ENCODE measurements around the gene PHLDB2. TPM values are rescaled to one million over a fixed set of nuclear protein-coding genes. Genes with fewer than 3 reads are reported as not detected.

Gene PHLDB2
- total RNA-seq, 1 donor from 2014 or later: 142 TPM

DNA sequence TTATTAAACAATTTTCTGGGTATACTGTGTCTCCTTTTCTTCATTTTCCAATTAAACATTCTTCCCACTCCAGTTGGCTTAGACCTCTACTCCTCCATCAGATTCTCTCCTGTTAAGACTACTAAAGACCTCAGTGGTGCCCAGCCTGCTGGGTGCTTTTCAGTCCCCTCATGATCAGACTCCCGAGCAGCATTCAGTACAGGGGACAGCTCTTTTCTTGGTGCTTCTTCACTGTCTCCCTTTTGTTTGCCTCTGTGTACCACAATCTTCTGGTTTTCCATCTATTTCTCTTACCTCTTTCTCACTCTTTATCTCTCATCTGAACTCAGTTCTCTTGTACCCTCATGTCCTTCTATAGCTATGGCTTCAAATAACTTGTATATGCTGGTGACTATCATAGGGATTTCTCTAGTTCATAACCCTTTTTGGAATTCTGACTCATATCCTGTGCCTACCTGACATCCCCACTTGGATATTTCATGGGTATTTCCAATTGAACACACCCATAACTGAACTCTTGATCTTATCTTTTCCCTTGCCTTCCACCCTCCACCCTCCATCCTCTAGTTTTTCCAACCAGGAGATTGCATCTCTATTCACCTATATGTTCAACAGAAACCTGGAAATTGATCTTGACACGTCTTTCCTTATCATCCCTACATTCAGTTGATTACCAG is 64.2 kb downstream of the PHLDB2 start:
- DNase-seq (ENCODE audit: low spot score): no peak

DNA sequence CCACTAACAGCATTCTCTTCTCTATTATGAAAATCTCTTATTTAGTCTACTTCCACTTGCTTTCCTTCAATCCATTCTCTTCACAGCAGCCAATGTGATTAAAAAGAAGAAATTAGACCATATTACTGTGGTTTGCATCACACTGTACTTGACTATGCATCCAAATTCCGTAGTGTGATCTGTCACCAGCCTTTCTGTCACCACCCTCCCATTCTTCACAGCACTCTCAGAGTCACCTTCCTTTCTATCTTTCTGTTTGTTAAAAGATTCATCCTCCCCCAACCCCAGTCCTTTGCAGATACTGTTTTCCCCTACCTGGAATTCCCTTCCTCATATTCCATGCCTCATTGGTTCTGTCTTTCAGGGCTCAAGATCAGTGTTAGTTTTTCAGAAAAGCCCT is 64.7 kb downstream of the PHLDB2 start:
- DNase-seq (ENCODE audit: low spot score): no peak

DNA sequence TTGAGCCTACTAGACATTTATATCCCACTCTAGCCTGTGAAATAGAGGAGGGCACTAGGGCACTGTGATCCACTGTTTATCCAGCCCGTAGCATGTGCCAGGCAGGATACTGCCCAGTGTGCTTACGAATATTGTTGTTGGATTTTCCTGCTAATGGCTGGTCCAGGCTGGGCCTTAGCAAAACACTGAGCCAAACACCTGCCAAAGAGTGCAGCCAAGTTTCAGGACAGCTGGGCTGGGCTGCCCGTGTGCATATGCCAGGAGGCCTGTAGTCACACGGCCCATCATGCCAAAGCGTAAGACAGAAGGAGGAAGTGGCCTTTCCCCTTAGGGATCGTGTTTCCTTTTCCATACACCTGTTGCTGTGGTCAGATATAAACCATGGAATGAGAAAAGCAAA is 65.2 kb downstream of the PHLDB2 start:
- DNase-seq (ENCODE audit: low spot score): no peak

DNA sequence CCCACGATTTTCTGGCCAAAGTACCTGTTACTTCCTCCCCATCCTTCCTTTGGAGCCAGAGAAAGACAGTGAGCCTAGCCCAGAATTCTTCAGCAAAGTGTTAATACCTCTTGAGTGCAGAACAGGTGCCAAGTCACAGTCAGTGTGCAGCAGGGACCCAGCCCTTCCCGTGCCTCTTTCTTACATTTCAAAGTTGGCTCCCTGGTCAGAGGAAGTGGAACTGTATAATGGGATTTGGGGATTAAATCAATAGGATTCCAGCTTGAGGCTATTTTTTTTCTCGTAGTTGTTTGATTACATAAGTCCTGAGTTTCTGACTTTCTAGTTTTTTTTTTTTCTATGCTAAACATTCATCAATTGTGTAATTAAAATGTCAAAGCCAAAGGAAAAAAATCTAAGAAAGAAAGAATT is 67.2 kb downstream of the PHLDB2 start:
- no peak for DNase-seq (ENCODE audit: low spot score)

DNA sequence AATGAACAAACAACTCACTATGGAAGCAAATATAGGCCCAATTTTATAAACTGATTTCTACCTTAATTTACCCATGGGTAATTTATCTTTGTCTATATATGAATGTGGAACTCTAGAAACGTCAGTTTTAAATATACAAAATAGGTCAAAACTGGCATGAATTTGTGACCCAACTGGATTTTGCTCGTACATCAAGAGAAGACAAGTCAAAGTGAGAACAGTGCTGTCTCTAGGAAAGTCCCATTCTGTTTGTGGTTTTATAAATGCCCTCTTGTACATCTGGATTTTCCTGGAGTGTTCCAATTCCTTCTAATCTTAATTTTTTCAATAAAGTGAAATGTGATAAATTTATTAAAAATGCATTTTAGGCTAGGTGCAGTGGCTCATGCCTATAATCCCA is 69.5 kb downstream of the PHLDB2 start:
- DNase-seq (ENCODE audit: low spot score): no peak

DNA sequence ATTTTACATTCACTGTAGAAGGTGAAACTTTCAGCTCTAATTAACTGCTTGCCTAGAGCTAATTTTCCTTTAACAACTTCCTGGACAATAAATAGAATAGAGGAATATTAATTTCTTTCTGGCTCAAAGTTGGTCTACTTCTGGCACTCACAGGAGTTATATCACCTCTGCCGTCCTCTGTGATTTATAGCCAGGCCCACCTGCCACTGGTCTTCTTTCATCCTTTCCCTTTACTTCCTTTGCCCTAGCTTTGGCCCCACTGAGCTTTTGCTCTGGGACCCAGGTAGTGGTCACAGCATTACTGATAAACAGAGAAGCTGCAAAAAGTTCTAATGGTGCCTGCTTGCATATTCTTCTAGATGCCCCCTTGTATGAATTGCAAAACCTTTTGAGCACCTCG is 70.4 kb downstream of the PHLDB2 start:
- DNase-seq (ENCODE audit: low spot score): no peak

DNA sequence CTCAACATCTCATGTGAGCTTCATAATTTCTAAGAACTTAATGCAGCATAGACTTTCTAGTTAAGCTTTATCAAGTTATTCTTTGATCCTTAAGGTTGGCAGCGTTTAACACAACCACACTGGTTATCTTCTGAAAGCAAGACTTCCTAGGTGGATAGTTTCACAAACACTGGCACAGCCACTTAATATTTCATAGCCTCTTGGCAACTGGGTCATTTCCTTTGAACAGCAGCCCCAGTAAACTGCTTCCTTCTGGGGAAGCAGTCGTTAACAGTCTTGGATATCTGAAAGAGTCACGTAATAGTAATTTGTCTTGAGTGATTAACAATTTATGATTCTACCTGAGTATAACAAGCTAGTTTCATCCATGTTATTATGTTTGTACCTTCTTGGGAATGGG is 73.9 kb downstream of the PHLDB2 start:
- DNase-seq (ENCODE audit: low spot score): no peak

DNA sequence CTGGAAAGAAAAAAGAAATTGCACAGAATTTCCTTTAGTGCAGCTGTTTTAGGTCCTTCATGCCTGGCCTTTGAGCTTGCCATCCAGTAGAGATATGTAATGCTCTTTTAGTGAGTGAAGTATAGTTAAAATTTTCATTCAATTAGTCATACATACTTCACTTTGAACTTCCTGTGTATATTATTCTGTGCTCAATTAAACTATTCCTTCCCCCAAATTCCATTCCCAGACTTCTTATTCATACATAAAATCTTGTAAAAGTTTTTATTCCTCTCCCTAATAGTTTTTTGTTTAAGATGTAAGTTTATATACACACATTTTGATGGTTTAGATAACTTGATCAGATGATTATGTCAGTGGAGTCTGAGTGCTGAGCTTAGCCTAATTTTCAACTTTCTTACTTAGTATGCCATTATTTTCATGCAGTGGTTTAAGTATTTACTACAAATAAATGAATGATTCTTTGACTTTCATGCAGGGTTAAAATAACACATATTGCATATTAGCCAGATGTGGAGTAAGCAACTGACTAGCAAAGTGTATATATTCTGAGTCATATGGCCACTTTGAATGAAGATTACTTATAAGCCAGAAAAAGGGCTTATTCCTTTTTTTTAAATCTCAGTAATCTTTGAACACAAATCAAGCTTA is 77.3 kb downstream of the PHLDB2 start:
- DNase-seq (ENCODE audit: low spot score): no peak

DNA sequence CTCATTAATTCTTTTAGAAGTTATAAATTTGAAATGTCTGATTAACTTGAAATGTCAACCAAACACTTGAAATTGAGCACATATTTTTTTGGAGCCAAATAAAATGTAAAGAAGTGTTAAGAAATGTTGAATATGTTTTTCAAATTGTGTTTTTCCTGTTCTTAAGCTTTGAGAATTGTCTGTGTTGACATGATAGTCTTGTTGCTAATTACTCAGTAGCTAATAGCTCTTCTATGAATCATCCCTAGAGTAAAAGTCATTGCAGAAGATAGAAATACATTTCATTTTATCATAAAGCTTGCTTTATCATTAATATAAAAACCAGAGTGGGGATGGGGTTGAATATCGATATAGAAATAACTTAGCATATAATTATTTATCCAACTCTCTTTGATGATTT is 77.9 kb downstream of the PHLDB2 start:
- no peak for DNase-seq (ENCODE audit: low spot score)

DNA sequence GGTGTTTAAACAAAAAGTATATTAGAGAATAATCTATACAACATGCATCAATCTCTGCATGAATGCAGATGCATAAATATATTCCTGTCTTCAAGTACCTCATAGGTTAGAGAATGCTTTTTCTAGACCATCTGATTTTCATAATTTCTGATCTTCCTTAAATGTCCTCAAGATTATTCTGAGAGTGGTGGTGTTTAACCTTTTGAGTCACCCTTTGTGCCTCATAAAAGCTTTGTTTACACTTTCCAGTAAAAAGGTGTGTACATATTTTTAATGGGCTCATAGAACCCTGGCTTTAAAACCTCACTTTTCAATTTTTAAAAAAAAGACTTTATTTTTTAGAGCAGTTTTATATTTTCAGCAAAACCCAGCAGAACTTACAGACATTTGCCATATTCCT is 78.8 kb downstream of the PHLDB2 start:
- DNase-seq (ENCODE audit: low spot score): no peak

DNA sequence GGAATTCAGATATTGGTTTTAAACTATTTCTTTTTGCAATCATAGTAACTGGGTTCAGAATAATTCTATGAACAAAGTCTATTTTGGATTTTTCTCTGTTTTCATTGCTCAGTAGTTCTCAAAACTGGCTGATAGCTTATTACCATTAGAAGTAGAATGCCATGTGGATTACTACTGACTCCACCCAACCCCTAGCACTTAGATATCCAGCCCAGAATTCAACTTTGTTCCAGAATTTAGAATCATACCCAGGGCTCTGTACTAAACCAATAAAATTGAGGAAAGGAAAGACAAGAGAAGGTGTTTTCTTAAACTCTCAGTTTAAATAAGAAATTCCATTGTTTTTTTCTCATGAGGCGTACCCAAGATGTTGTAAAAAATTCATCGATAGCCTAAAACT is 80.8 kb downstream of the PHLDB2 start:
- DNase-seq (ENCODE audit: low spot score): no peak

DNA sequence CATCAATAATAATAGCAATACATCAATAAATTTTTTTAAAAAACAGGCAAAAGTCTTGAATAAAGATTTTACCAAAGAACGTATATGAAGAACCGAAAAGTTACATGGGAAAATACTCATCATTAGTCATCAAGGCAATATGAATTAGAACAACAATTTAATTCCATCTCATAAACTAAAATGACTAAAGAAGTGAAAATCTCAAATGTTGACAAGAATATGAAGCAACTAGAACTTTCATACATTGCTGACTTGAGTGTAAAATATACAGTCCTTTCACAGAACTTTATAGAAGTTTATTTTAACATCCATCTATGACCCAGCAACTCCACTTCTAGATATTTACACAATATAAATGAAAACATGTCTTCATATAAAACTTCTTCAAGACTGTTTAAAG is 84.5 kb downstream of the PHLDB2 start:
- no peak for DNase-seq (ENCODE audit: low spot score)

DNA sequence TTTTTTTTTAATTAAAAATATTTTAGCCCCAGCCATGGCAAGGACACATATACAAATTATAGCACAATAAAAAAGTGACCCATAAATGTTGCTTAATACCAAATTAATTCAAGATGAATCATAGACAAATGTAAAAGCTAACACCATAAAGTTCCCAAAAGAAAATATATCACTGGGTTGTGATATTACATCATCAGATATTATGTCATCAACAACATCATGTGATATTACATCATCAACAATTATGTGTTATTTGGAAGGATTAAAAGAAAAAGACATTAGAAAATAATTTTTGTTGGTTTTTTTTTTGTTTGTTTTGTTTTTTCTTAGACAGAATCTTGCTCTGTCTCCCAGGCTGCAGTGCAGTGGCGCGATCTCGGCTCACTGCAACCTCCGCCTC is 85.3 kb downstream of the PHLDB2 start:
- no peak for DNase-seq (ENCODE audit: low spot score)

DNA sequence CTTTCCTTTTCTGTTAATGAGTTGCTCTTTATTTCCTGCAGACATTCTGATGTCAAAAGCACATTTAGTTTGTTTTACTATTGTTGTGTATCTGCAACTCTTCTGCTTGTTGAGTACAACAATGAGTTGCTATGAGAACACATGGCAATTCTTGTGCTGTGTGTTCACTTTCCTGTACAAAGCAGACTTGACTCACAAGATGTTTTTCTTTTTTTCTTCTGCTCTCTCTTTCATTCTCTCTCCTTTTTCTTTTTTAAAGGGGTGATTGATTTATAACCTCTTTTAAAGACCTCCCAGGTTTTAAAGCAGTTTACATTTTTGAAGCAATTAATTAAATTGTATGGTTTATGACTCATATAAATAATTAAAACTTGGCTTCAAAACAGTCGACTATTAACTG is 88.2 kb downstream of the PHLDB2 start:
- DNase-seq (ENCODE audit: low spot score): no peak

DNA sequence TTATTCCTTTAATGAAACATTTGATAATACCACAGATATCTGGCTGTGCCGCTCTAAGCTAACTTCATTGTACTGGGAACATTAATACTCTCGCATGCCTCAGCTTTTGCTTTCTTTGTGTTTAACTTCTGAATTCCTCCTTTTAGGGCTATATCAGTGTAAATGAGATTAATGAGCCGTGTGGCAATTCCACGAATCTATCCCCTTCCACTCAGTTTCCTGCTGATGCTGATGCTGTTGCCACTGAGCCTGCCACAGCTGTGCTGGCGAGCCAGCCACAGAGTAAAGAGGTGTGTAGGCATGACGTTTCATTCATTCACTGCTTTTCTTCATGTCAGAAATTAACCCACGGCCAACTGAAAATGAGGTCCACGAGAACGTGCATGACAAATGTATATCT is 89.7 kb downstream of the PHLDB2 start:
- no peak for DNase-seq (ENCODE audit: low spot score)

DNA sequence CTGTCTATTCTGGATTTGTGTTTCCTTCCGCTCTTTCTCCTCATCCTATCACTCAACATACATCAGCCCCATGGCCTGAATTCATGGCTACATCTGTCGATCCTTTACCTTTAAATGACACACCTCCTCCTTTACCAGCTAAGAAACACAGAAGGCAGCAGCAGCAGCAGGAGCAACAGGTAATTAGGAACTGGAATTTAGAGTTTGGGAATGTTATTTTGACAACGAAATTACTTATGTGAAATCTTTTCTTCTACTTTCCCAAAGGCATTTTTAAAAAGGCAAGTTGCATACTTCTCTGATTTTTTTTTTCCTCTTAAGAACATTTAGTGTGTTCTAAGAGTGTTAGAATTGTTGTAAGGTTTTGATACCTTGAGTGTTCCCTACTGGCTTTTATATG is 90.6 kb downstream of the PHLDB2 start:
- no peak for DNase-seq (ENCODE audit: low spot score)

DNA sequence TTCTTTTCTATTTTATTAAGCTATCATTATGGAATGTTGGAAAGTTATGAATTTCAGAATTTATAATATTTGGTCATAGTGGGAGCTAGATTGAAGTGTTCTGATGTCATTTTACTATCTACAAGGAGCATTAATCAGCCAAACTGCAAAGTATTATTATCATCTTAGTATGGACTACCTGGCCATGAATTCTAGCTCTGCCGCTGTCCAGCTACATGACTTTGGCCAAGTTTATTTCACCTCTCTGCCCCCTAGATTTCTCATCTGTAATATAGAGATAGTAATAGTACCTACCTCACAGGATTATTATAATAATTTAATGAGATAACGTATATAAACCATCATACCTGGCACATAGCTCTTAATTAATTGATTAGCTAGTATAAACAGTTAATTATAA is 92.0 kb downstream of the PHLDB2 start:
- no peak for DNase-seq (ENCODE audit: low spot score)

DNA sequence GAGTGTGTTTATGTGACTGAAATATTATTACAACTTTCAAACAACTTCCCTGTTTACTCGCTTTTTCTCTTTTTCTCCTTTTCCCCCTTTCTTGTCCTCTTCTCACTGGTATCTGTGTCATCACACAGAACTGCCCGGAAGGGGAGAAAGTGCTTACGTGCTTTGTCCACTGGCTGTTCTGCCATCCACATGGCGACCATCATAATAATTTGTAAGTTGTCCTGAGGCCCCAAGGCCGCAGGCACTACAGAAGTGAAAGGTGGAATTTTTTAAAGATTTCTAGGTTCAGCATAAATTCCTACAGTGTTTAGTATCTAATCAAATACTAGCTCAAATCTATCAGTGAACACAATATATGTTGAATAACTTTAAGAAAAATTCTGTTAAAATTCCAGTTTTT is 93.0 kb downstream of the PHLDB2 start:
- no peak for DNase-seq (ENCODE audit: low spot score)

DNA sequence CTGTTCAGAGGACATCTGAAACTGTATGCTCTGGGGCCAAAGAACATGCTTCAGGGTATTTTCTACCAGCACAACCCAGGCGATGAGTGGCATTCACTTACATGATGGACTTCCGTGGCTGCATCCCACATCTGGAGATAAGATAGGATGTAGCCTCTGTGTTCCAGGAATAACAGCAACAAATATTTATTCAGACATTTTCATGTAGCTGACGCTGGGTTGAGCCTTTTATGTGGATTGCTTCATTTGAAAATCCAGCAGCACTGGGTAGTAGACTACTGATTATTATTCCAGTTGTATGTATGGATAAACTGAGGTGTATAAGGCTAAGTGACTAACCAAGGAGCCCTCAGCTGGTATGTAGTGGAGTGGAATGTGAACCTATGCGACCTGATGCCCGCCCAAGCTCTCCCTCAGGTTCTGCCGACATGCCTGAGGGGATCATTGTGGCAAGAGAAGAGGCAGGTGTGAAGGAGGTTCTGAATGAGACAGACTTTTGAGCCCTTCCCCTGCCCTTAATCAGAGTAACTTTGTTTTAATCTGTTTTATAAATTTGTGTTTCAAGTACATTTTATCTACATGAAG is 93.9 kb downstream of the PHLDB2 start:
- DNase-seq (ENCODE audit: low spot score): no peak

DNA sequence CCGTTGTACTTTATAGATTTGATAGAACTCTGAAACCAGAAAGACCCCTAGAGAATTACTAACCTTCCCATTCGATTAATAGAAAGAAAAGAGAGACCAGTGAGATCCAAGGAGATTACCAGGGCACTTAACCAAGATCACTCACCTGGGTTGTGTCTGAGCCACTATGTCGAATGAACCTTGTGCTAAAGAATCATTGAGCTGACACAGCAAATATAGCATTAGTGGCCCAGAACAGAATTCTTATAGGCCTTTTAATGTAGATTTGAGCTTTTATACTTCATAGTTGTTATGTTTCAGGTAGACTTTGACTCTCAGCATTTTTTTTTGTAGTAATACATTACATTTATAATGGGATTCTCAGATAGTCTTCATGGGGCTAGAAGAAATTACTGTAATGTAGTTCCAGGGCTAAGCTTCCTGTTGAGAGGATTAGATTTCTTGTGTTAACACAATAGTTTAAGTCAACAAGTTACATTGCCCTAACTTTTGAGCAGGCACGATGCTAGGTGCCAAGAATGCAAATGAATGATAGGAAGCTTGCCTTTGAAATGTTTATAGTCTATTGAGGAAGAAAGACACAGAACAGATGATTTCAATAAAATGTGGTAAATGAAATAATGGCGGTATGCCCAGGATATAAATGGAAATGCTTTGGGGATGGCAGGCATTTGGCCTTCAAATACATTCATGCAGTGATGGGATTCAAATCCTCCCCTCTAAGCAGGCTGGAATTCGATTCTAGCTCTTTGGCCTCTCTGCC is 95.3 kb downstream of the PHLDB2 start:
- no peak for DNase-seq (ENCODE audit: low spot score)

DNA sequence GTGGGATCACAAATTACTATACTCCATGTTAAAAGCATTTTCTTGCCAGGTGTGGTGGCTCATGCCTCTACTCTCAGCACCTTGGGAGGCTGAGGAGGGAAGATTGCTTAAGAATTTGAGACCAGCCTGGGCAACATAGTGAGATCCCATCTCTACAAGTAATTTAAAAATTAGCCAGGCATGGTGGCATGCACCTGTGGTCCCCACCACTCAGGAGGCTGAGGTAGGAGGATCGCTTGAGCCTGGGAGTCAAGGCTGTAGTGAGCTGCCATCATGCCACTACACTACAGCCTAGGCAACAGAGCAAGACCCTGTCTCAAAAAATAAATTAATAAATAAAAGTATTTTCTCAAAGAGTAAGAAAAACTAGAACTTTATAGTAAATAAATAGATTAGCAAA is 96.8 kb downstream of the PHLDB2 start:
- no peak for DNase-seq (ENCODE audit: low spot score)

DNA sequence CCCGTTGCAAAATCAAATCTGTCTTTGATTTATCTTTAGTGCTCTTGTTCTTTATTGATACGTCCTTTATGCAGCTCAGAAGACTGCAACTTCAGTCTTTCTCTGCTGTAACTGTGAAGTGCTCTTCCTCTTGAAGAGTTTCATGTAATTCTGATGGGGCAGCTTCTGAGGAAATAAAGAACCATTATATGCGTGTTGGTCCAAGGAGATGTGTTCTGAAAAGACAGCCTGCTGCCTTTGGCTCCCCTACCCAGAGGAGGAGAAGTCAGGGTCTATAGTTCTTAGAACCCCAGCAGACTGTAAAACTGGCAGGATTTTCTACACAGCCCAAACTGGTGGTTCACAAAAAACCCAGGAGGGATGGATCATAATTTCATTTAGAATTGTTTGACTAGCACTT is 97.4 kb downstream of the PHLDB2 start:
- DNase-seq (ENCODE audit: low spot score): no peak
